Uterus (tissue), 4 donors: ENCODE data around the gene TMEM25. TPM values are rescaled to one million over a fixed set of nuclear protein-coding genes. Genes with fewer than 3 reads are reported as not detected.
A peak's percentile ranks its signal among the peaks of the same experiment; 100 is the strongest.

Experiments
- DNase-seq, 2 donors: peaks; one replicate each; pipeline ENCODE4 v3.0.0-alpha.2; 2019 to 2020
- H3K27ac ChIP-seq, 2 donors: fragments of 200-600 bp; sonication (generic); 1 replicate in 1 of 2; 2 replicates in 1 of 2; pipeline ENCODE4 v1.5.1; 2016 to 2018
- H3K27me3 ChIP-seq, 2 donors: fragments of 200-600 bp; sonication (generic); one replicate each; pipeline ENCODE4 v1.5.1; 2018 to 2019; ENCODE audit warnings: control low read depth in 1 of 2
- H3K36me3 ChIP-seq, 2 donors: fragments of 200-600 bp; sonication (generic); one replicate each; pipeline ENCODE4 v1.5.1; 2019; ENCODE audit warnings: control low read depth in 1 of 2
- H3K4me1 ChIP-seq, 2 donors: fragments of 200-600 bp; sonication (generic); one replicate each; pipeline ENCODE4 v1.5.1; 2018 to 2019; ENCODE audit warnings: control low read depth in 1 of 2
- H3K4me3 ChIP-seq, 2 donors: fragments of 200-600 bp; sonication (generic); 1 replicate in 1 of 2; 2 replicates in 1 of 2; pipeline ENCODE4 v1.5.1; 2018 to 2019; ENCODE audit warnings: mild to moderate bottlenecking in 1 of 2
- H3K9me3 ChIP-seq, 2 donors: fragments of 200-600 bp; sonication (generic); one replicate each; pipeline ENCODE4 v1.5.1; 2019; ENCODE audit warnings: control low read depth in 1 of 2
- CTCF ChIP-seq, 4 experiments: fragments of 200-600 bp in 2 of 4; fragments of 450-650 bp in 2 of 4; sonication (generic) in 2 of 4; IDR thresholded peaks; one replicate each; pipeline ENCODE4 v1.5.1; 2016 to 2019; ENCODE audit warnings: antibody characterized with exemption in 4 of 4, mild to moderate bottlenecking in 2 of 4, moderate library complexity in 1 of 4
- POLR2A ChIP-seq, 2 donors: fragments of 450-650 bp; IDR thresholded peaks; one replicate each; pipeline ENCODE4 v1.6.1; 2016; ENCODE audit warnings: antibody characterized with exemption in 2 of 2, mild to moderate bottlenecking in 1 of 2, moderate library complexity in 1 of 2
- intact Hi-C: fragments of 100-400 bp; cut with DNase I; formaldehyde crosslinking; loops from one replicate; pipeline ENCODE4 v1.15.1; 2023; ENCODE audit warnings: low total_unique reads
- total RNA-seq, 4 donors: library from RNA; depleted of rRNA in 3 of 4; stranded (reverse); fragments of >200 nt in 3 of 4; gene quantifications; one replicate each; pipeline versions ENCODE4 v1.1.0 to v1.2.4, GENCODE V29; 2014 to 2023
- donor health status: DM: yes; HTN: yes; CAD: no.

The TMEM25 gene
- total RNA-seq, 4 donors from 2014 or later, result 6.1 to 26.8 (median 15.8) TPM

- Histone ChIP-seq H3K4me1 (no peaks in the 10 kb centered on the region), H3K36me3 (no peaks in the 10 kb centered on the region), H3K9me3 (no peaks in the 10 kb centered on the region), H3K4me3 (no peak overlapping the region), H3K27me3 (no peaks in the 10 kb centered on the region), H3K27ac (no peak overlapping the region)
- intact Hi-C loops, result no loop called here
- TF ChIP-seq CTCF (IDR thresholded peaks at IDR 0.05) (no peak), POLR2A (IDR thresholded peaks at IDR 0.05) (no peak)
- no peak for DNase-seq
Measured at GRCh38 chr11:118514103-118514502, 16.9 kb upstream of the TMEM25 start.

- Histone ChIP-seq H3K4me3 (no peak overlapping the region), H3K27ac (no peak overlapping the region), H3K4me1 (no peaks in the 10 kb centered on the region), H3K27me3 (no peaks in the 10 kb centered on the region), H3K36me3 (no peaks in the 10 kb centered on the region), H3K9me3 (no peaks in the 10 kb centered on the region)
- TF ChIP-seq POLR2A (IDR thresholded peaks at IDR 0.05) (no peak), CTCF (IDR thresholded peaks at IDR 0.05) (no peak)
- DNase-seq, result no peak
- intact Hi-C loops, result no loop called here
Measured at GRCh38 chr11:118519549-118519948, 11.4 kb upstream of the TMEM25 start.

- no peaks in the 10 kb centered on the region for H3K27me3 ChIP-seq
- H3K27ac ChIP-seq, result no peak overlapping the region
- H3K9me3 ChIP-seq, result no peaks in the 10 kb centered on the region
- H3K36me3 ChIP-seq, result no peaks in the 10 kb centered on the region
- H3K4me1 ChIP-seq, result no peaks in the 10 kb centered on the region
- TF ChIP-seq POLR2A (IDR thresholded peaks at IDR 0.05), result no peak
- TF ChIP-seq CTCF (IDR thresholded peaks at IDR 0.05), result no peak
- intact Hi-C loops, result no loop called here
- no peak overlapping the region for H3K4me3 ChIP-seq
- DNase-seq, result no peak
Measured at GRCh38 chr11:118521892-118522311, 9.1 kb upstream of the TMEM25 start.

GRCh38 chr11:118522571-118523072, 8.4 kb upstream of the TMEM25 start:
- no peaks in the 10 kb centered on the region for H3K36me3 ChIP-seq
- H3K4me3 ChIP-seq, result no peak overlapping the region
- intact Hi-C loops, result no loop called here
- H3K9me3 ChIP-seq, result no peaks in the 10 kb centered on the region
- DNase-seq, result no peak
- H3K27me3 ChIP-seq, result no peaks in the 10 kb centered on the region
- H3K4me1 ChIP-seq, result no peaks in the 10 kb centered on the region
- H3K27ac ChIP-seq, result no peak overlapping the region
- TF ChIP-seq POLR2A (IDR thresholded peaks at IDR 0.05) (no peak), CTCF (IDR thresholded peaks at IDR 0.05) (peak in 2 of 4 experiments; percentile 5 to 30)

- intact Hi-C loops, result no loop called here
- H3K4me3 ChIP-seq, result no peak overlapping the region
- H3K9me3 ChIP-seq, result no peaks in the 10 kb centered on the region
- DNase-seq, result no peak
- H3K27ac ChIP-seq, result no peak overlapping the region
- TF ChIP-seq CTCF (IDR thresholded peaks at IDR 0.05) (no peak), POLR2A (IDR thresholded peaks at IDR 0.05) (no peak)
- H3K4me1 ChIP-seq, result no peaks in the 10 kb centered on the region
- H3K27me3 ChIP-seq, result no peaks in the 10 kb centered on the region
- no peaks in the 10 kb centered on the region for H3K36me3 ChIP-seq
Measured at GRCh38 chr11:118524356-118524755, 6.6 kb upstream of the TMEM25 start.
